Measurements from ENCODE around the gene JARID2.

DNA sequence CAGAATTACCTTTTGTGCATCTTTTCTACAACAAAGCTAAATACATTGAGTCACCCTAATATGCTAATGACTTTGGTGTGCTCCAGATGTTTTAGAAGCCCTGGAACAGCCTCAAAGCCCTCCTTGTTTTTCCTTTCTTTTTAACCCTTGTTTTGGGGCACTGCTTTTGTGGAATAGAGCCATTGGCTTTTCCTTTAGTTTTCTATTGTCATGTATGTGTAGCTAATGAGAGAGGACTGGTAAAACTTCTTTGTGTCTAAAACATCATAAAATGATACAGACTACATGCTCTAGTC, 158.8 kb downstream of the JARID2 start:
- TF ChIP-seq POLR2A (IDR thresholded peaks at IDR 0.05; ENCODE audit: low read depth, low read length) (no peak), POU2F2 (IDR thresholded peaks at IDR 0.05; ENCODE audit: low read depth, low read length) (no peak), POLR2AphosphoS5 (IDR thresholded peaks at IDR 0.05; ENCODE audit: low read depth, low read length) (no peak), TAF1 (IDR thresholded peaks at IDR 0.05; ENCODE audit: low read depth, low read length) (no peak)
